CD14-positive monocyte (primary cell): ENCODE data around the gene OPN4. TPM values are rescaled to one million over a fixed set of nuclear protein-coding genes. Genes with fewer than 3 reads are reported as not detected.

Experiments used
- DNase-seq, 3 donors: peaks; one replicate each; pipeline ENCODE4 v3.0.0-alpha.2; 2011 to 2022
- H2AFZ ChIP-seq: 2 replicates; pipeline ENCODE4 v1.6.0; 2012; ENCODE audit warnings: mild to moderate bottlenecking, low read depth, low read length, inconsistent platforms; ENCODE audit not compliant: insufficient read depth, poor library complexity, severe bottlenecking
- H3K27ac ChIP-seq, 2 donors: 1 replicate in 1 of 2; 2 replicates in 1 of 2; pipeline ENCODE4 v1.5.1; 2012 to 2013; ENCODE audit warnings: low read length in 2 of 2, control low read depth in 1 of 2, inconsistent platforms in 1 of 2, low read depth in 1 of 2, mild to moderate bottlenecking in 1 of 2
- H3K27me3 ChIP-seq, 2 donors: one replicate each; pipeline versions ENCODE4 v1.6.0 to v1.6.1; 2011 to 2013; ENCODE audit warnings: low read length in 2 of 2; ENCODE audit not compliant: control insufficient read depth in 2 of 2, insufficient read depth in 2 of 2
- H3K36me3 ChIP-seq, 2 donors: replicated peaks in 1 of 2; 1 replicate in 1 of 2; 2 replicates in 1 of 2; pipeline versions ENCODE4 v1.5.1 to v1.6.1; 2012 to 2013; ENCODE audit warnings: low read length in 2 of 2, control low read depth in 1 of 2, inconsistent platforms in 1 of 2, mild to moderate bottlenecking in 1 of 2; ENCODE audit not compliant: insufficient read depth in 2 of 2, control insufficient read depth in 1 of 2
- H3K4me1 ChIP-seq, 2 donors: 1 replicate in 1 of 2; 2 replicates in 1 of 2; pipeline versions ENCODE4 v1.5.1 to v1.6.1; 2012 to 2013; ENCODE audit warnings: low read length in 2 of 2, control low read depth in 1 of 2, inconsistent platforms in 1 of 2, mild to moderate bottlenecking in 1 of 2, moderate library complexity in 1 of 2; ENCODE audit not compliant: insufficient read depth in 2 of 2, control insufficient read depth in 1 of 2
- H3K4me2 ChIP-seq: replicated peaks from 2 replicates; pipeline ENCODE3; 2012; ENCODE audit warnings: low read length, moderate library complexity, mild to moderate bottlenecking; ENCODE audit not compliant: poor library complexity, severe bottlenecking; ENCODE audit errors: extremely low read depth
- H3K4me3 ChIP-seq, 3 experiments: fragments of 200-600 bp in 1 of 3; sonication (generic) in 1 of 3; replicated peaks in 1 of 3; 1 replicate in 2 of 3; 2 replicates in 1 of 3; pipeline ENCODE4 v1.5.1; 2011 to 2013; ENCODE audit warnings: low read length in 3 of 3, mild to moderate bottlenecking in 3 of 3, control low read depth in 2 of 3, low read depth in 2 of 3, inconsistent platforms in 1 of 3, moderate library complexity in 1 of 3
- H3K79me2 ChIP-seq: 2 replicates; pipeline ENCODE4 v1.6.0; 2012; ENCODE audit warnings: mild to moderate bottlenecking, control low read depth, inconsistent platforms, low read length, moderate library complexity; ENCODE audit not compliant: insufficient read depth
- H3K9ac ChIP-seq: 2 replicates; pipeline ENCODE4 v1.6.0; 2017; ENCODE audit warnings: low read length, mild to moderate bottlenecking; ENCODE audit not compliant: insufficient read depth, poor library complexity, severe bottlenecking
- H3K9me3 ChIP-seq, 2 donors: replicated peaks in 1 of 2; 1 replicate in 1 of 2; 2 replicates in 1 of 2; pipeline versions ENCODE4 v1.5.1 to v1.6.1; 2012 to 2013; ENCODE audit warnings: low read length in 2 of 2, control low read depth in 1 of 2; ENCODE audit not compliant: control insufficient read depth in 1 of 2, insufficient read depth in 1 of 2
- H4K20me1 ChIP-seq: 2 replicates; pipeline ENCODE4 v1.6.0; 2012; ENCODE audit warnings: mild to moderate bottlenecking, low read length, control low read depth, moderate library complexity; ENCODE audit not compliant: insufficient read depth
- H3K27ac Mint-ChIP-seq, 7 donors: one replicate each; pipeline ENCODE4 v1.8.0; 2020; ENCODE audit warnings: mild to moderate bottlenecking in 7 of 7, mixed read lengths in 7 of 7, moderate library complexity in 6 of 7, inconsistent platforms in 2 of 7
- H3K27me3 Mint-ChIP-seq, 3 donors: one replicate each; pipeline ENCODE4 v1.8.0; 2021 to 2022; ENCODE audit warnings: low read depth in 3 of 3, mild to moderate bottlenecking in 3 of 3, mixed read lengths in 3 of 3, moderate library complexity in 3 of 3, inconsistent platforms in 1 of 3
- H3K36me3 Mint-ChIP-seq, 2 donors: one replicate each; pipeline ENCODE4 v1.8.0; 2020; ENCODE audit warnings: mixed read lengths in 2 of 2, inconsistent platforms in 1 of 2, mild to moderate bottlenecking in 1 of 2
- H3K4me1 Mint-ChIP-seq: one replicate; pipeline ENCODE4 v1.8.0; 2020; ENCODE audit warnings: mild to moderate bottlenecking, mixed read lengths
- H3K4me3 Mint-ChIP-seq, 2 donors: one replicate each; pipeline ENCODE4 v1.8.0; 2020; ENCODE audit warnings: mild to moderate bottlenecking in 2 of 2, mixed read lengths in 2 of 2, moderate library complexity in 1 of 2
- H3K9me3 Mint-ChIP-seq, 7 donors: one replicate each; pipeline ENCODE4 v1.8.0; 2020 to 2022; ENCODE audit warnings: mixed read lengths in 7 of 7, mild to moderate bottlenecking in 6 of 7, moderate library complexity in 6 of 7, inconsistent platforms in 2 of 7
- WGBS: methylation state at CpG from one replicate; pipeline ENCODE4 v1.1.5; 2013; ENCODE audit warnings: missing lambda C conversion rate; ENCODE audit not compliant: insufficient coverage; 5-methylcytosine and 5-hydroxymethylcytosine counted together
- intact Hi-C, 2 donors: fragments of 100-400 bp; cut with micrococcal nuclease; formaldehyde crosslinking; loops; one replicate each; pipeline versions ENCODE4 v1.15.0 to v1.15.1; 2023
- polyA plus RNA-seq, 3 donors: library from polyadenylated mRNA; depleted of rRNA in 1 of 3; unstranded in 2 of 3; stranded (reverse) in 1 of 3; fragments of 300-500 nt in 2 of 3; fragments of >200 nt in 1 of 3; fragmentation: Illumina TruSeq in 2 of 3; gene quantifications; 1 replicate in 2 of 3; 2 replicates in 1 of 3; pipeline ENCODE4 v1.2.3, GENCODE V29; 2012 to 2021
- TF ChIP-seq, protein P1 (sequence below): fragments of 200-600 bp; IDR thresholded peaks from one replicate; pipeline ENCODE4 v1.8.0; 2022; ENCODE audit warnings: antibody characterized with exemption, mild to moderate bottlenecking

Gene OPN4
- polyA plus RNA-seq, 3 donors = not detected

DNA sequence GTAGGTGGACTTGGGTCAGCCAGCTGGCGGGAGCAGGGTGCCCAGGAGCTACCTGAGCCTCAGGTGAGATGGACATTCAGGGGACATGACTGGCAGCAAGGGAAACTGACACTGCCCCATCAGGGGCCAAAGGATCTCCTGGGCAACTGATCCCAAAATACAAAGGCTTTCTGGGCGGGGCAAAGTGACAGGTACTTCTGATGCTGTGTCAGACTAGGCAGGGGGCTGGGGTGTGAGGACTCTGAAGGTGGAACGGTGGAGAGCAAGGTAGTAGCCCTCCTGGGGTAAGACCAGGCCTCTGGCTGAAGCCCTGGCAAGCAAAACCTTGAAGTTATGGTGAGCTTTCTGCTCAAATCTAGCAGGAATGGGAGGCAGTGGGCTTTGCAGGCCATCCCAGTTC lies 4.4 kb downstream of the OPN4 start:
- peaks cover 0 to 5% (median 2%) of the 10 kb centered on the region in 3 donors for H3K27me3 Mint-ChIP-seq
- Histone ChIP-seq H3K9ac (no peak overlapping the region), H3K79me2 (no peaks in the 10 kb centered on the region), H2AFZ (no peak overlapping the region), H3K27ac (no peak overlapping the region), H3K27me3 (no peaks in the 10 kb centered on the region), H4K20me1 (no peaks in the 10 kb centered on the region), H3K4me1 (no peaks in the 10 kb centered on the region), H3K9me3 (no peaks in the 10 kb centered on the region), H3K4me2 (no peak overlapping the region), H3K36me3 (no peaks in the 10 kb centered on the region), H3K4me3 (no peak overlapping the region)
- DNase-seq = no peak
- no peaks in the 10 kb centered on the region for H3K9me3 Mint-ChIP-seq
- H3K4me3 Mint-ChIP-seq = no peak overlapping the region
- TF ChIP-seq, protein P1, sequence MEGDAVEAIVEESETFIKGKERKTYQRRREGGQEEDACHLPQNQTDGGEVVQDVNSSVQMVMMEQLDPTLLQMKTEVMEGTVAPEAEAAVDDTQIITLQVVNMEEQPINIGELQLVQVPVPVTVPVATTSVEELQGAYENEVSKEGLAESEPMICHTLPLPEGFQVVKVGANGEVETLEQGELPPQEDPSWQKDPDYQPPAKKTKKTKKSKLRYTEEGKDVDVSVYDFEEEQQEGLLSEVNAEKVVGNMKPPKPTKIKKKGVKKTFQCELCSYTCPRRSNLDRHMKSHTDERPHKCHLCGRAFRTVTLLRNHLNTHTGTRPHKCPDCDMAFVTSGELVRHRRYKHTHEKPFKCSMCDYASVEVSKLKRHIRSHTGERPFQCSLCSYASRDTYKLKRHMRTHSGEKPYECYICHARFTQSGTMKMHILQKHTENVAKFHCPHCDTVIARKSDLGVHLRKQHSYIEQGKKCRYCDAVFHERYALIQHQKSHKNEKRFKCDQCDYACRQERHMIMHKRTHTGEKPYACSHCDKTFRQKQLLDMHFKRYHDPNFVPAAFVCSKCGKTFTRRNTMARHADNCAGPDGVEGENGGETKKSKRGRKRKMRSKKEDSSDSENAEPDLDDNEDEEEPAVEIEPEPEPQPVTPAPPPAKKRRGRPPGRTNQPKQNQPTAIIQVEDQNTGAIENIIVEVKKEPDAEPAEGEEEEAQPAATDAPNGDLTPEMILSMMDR = no peak
- no peak overlapping the region for H3K27ac Mint-ChIP-seq
- 58% methylated on average over 2 of the region's 3 CpGs for WGBS
- H3K4me1 Mint-ChIP-seq = no peaks in the 10 kb centered on the region
- intact Hi-C loops = no loop called here
- H3K36me3 Mint-ChIP-seq = no peaks in the 10 kb centered on the region

DNA sequence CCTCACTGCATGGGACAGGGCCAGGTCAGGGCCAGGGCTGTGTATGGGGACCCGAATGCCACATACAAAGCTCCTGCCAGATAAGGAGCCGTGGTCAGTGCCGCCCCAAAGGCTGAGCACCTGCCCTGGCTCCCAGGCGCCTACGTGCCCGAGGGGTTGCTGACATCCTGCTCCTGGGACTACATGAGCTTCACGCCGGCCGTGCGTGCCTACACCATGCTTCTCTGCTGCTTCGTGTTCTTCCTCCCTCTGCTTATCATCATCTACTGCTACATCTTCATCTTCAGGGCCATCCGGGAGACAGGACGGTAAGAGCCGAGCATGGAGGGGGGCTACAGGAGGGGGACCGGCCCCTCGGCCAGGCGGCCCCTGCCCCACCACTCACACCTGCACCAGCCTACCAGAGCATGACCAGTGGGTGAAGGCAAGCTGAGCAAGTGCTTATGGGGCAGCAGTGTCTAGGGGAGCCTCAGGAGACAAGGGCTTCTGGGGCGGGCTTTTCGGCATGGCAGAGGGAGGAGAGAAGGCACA lies 4.9 kb downstream of the OPN4 start:
- 96% methylated on average over 3 of the region's 19 CpGs for WGBS
- no peaks in the 10 kb centered on the region for H3K36me3 Mint-ChIP-seq
- no peak overlapping the region for H3K27ac Mint-ChIP-seq
- Histone ChIP-seq H3K9me3 (no peaks in the 10 kb centered on the region), H3K27me3 (no peaks in the 10 kb centered on the region), H3K79me2 (no peaks in the 10 kb centered on the region), H3K36me3 (no peaks in the 10 kb centered on the region), H3K9ac (no peak overlapping the region), H4K20me1 (no peaks in the 10 kb centered on the region), H2AFZ (no peak overlapping the region), H3K27ac (no peak overlapping the region), H3K4me1 (no peaks in the 10 kb centered on the region), H3K4me2 (no peak overlapping the region), H3K4me3 (no peak overlapping the region)
- peaks cover 0 to 5% (median 2%) of the 10 kb centered on the region in 3 donors for H3K27me3 Mint-ChIP-seq
- TF ChIP-seq, protein P1 = no peak
- no peak overlapping the region for H3K4me3 Mint-ChIP-seq
- DNase-seq = no peak
- intact Hi-C loops = no loop called here
- H3K9me3 Mint-ChIP-seq = no peaks in the 10 kb centered on the region
- no peaks in the 10 kb centered on the region for H3K4me1 Mint-ChIP-seq
